Stimulated activated CD8-positive, alpha-beta memory T cell treated with anti-CD3 and anti-CD28 coated beads, Interleukin-4, amount 100 ng/mL, for 4 hours (primary cell): Measurements from ENCODE around the gene VIPR2.

Source experiments
- DNase-seq, 2 donors: peaks; one replicate each; pipeline ENCODE4 v3.0.0-alpha.2; 2020; ENCODE audit warnings: low read depth in 2 of 2, low spot score in 1 of 2

Gene VIPR2

GRCh38 chr7:159047536-159047935 is 97.1 kb downstream of the VIPR2 start:
- no peak for DNase-seq

- DNase-seq = no peak
These were observed 98.4 kb downstream of the VIPR2 start for GRCh38 chr7:159046300-159046699.

GRCh38 chr7:159045839-159046238 is 98.8 kb downstream of the VIPR2 start:
- no peak for DNase-seq

GRCh38 chr7:159042581-159043101 is 102.0 kb downstream of the VIPR2 start:
- DNase-seq = no peak

GRCh38 chr7:159042103-159042502 is 102.6 kb downstream of the VIPR2 start:
- DNase-seq = no peak

GRCh38 chr7:159040912-159041711 is 103.6 kb downstream of the VIPR2 start:
- DNase-seq = no peak

- DNase-seq = no peak
These were observed 104.5 kb downstream of the VIPR2 start for GRCh38 chr7:159040146-159040545.

GRCh38 chr7:159039716-159040115 is 105.0 kb downstream of the VIPR2 start:
- DNase-seq = no peak

GRCh38 chr7:159038066-159038465 is 106.6 kb downstream of the VIPR2 start:
- DNase-seq = no peak

- DNase-seq = no peak
These were observed 107.6 kb downstream of the VIPR2 start for GRCh38 chr7:159036916-159037605.

GRCh38 chr7:159035571-159036073 is 109.0 kb downstream of the VIPR2 start:
- no peak for DNase-seq

GRCh38 chr7:159034988-159035387 is 109.7 kb downstream of the VIPR2 start:
- DNase-seq = no peak

- no peak for DNase-seq
These were observed 110.3 kb downstream of the VIPR2 start for GRCh38 chr7:159034394-159034793.

- DNase-seq = no peak
These were observed 110.7 kb downstream of the VIPR2 start for GRCh38 chr7:159033956-159034355.

GRCh38 chr7:159033473-159033825 is 111.2 kb downstream of the VIPR2 start:
- DNase-seq = no peak

- no peak for DNase-seq
These were observed 111.8 kb downstream of the VIPR2 start for GRCh38 chr7:159032753-159033472.

- no peak for DNase-seq
These were observed 112.3 kb downstream of the VIPR2 start for GRCh38 chr7:159032322-159032721.

- no peak for DNase-seq
These were observed 112.9 kb downstream of the VIPR2 start for GRCh38 chr7:159031750-159032149.

- no peak for DNase-seq
These were observed 113.4 kb downstream of the VIPR2 start for GRCh38 chr7:159031135-159031701.

GRCh38 chr7:159030490-159031134 is 114.1 kb downstream of the VIPR2 start:
- no peak for DNase-seq
